Activated T-helper 9 cell treated with anti-CD3 and anti-CD28 coated beads, Interleukin-2, amount 50 U/mL, for 16 hours (primary cell): ENCODE data around the gene TAOK2.

Experiments used
- DNase-seq: peaks from one replicate; pipeline ENCODE4 v3.0.0-alpha.2; 2020; ENCODE audit warnings: low read depth

The TAOK2 gene

DNA sequence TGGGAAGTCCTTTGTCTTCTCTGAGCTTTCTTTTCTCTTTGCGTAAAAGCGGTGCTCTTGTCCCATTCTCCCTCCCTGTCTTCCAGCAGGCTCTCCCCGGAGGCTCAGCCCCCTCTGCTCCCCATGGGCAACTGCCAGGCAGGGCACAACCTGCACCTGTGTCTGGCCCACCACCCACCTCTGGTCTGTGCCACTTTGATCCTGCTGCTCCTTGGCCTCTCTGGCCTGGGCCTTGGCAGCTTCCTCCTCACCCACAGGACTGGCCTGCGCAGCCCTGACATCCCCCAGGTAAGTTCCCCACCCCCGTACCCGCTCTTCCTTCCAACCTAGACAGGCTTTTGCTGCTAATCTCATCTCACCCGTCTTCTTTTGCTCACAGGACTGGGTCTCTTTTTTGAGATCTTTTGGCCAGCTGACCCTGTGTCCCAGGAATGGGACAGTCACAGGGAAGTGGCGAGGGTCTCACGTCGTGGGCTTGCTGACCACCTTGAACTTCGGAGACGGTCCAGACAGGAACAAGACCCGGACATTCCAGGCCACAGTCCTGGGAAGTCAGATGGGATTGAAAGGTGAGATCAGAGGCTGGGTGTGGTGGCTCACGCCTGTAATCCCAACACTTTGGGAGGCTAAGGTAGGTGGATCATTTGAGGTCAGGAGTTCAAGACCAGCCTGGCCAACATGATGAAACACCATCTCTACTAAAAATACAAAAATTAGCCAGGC lies 10.5 kb upstream of the TAOK2 start:
- DNase-seq, result no peak

DNA sequence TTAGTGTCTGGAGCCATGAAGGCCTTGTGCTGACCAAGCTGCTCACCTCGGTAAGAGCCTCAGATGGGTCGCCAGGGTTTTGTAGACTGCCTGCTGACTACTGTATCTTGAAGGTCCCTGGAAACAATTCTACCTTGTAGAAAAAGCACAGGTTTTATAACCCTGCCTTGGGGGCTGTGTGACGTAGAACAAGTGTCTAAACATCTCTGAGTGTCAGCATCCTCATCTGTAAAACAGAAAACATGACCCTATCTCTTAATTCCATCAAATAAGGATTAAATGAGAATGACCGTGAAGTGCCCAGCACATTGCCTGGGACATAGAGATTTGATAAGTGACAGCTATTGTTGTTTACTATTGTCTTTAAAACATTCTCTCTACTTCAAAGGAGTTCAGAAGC lies 5.5 kb upstream of the TAOK2 start:
- no peak for DNase-seq

DNA sequence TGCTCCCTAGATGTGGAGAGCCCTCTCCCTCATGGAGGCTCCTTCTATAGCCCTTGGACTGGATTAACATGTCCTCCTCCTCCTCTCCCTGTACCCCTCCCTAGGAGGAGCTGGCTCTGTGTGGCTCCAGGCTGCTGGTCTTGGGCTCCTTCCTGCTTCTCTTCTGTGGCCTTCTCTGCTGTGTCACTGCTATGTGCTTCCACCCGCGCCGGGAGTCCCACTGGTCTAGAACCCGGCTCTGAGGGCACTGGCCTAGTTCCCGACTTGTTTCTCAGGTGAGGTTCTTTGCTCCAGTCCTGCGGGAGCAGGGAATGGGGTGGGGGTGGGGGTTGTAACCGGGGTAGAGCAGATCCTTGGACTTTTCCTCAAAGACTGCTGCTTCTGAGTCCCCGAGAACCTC lies 2.4 kb upstream of the TAOK2 start:
- no peak for DNase-seq

DNA sequence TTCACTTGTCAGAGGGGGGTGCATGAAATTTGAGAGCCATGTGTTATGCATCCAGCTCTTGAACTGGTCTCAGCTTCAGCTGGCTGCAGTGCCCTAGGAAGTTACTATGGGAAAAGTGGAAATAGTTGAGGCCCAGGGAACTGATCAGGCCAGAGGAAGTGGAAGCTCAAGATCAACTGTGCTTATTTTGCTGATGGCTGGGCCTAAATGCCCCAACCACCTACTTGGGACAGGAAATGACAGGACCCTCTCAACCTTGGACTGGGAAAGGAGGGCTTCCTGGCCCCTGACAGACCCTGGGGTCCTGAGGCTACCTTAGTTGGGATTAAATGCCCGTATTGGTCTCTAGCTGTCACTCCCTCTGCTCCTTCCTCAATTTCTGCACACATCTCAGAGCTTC lies 1.2 kb upstream of the TAOK2 start:
- DNase-seq, result no peak

DNA sequence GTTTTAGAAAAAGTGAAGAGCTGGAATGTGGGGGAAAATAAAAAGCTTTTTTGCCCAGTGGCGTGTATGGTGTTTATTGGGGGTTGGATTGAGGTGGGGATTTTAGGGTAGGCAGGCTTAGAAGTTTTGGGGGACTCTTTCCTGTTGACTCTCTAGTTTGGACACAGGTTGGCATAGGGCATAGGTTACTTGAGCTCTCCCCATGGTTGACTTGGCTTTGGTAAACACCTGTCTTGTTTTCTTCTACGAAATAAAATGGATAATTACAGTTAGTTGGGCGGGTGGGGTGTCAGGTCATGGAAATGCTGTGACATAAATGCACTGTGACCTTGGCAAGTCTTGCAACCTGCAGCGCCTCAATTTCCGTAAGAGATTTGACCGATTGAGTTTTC lies 680 bp upstream of the TAOK2 start:
- no peak for DNase-seq

DNA sequence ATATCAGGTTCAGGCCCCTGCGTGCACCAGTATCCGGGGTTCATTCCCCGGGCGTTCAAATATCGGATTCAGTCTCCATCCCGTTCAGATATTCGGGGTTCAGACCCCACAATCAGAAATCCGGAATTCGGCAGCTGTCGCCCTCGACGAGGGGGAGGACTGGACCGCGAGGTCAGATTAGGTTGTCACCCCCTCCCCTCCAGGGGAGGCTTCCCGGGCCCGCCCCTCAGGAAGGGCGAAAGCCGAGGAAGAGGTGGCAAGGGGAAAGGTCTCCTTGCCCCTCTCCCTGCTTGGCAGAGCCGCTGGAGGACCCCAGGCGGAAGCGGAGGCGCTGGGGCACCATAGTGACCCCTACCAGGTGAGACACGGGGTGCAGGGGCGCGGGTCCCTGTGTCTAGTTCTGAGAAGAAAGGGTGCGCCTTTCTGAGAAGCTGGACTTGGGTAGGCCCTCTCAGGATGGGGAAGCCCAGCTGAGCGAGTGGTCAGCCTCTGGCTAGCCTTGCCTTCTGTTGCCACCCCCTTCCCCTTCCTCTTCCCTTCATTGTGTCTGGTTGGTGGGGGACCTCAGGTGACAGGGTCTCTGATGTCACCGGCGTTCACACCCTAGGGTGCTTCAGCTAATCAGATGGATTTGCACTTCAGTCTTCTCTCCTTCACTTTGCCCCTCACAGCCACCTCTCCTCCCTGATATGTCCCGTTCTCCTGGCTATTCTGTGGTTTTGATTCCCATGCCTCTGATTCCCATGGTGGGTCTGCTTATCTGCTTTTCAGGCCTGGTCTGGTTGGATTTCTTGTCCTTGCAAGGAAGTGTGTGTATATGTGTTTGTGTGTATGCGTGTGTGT lies 844 bp downstream of the TAOK2 start:
- no peak for DNase-seq

DNA sequence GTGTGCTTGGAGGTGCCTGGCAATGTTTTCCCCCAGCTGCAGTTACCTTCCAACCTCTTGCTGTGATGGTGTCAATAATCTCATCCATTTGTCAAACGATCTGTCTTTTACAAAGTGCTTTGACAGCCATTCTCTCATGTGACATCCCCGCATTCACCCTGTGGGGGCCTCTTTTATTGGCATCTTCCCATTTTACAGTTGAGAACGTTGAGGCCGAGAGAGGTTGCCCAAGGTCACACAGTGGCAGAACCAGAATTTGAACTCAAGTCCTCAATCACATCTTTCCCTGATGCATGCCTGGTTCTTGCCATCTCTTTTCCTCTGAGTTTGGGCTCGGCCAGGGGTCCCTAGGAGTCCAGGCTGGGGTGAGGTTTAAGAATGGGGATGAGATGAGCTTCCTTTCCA lies 1.5 kb downstream of the TAOK2 start:
- DNase-seq, result no peak

DNA sequence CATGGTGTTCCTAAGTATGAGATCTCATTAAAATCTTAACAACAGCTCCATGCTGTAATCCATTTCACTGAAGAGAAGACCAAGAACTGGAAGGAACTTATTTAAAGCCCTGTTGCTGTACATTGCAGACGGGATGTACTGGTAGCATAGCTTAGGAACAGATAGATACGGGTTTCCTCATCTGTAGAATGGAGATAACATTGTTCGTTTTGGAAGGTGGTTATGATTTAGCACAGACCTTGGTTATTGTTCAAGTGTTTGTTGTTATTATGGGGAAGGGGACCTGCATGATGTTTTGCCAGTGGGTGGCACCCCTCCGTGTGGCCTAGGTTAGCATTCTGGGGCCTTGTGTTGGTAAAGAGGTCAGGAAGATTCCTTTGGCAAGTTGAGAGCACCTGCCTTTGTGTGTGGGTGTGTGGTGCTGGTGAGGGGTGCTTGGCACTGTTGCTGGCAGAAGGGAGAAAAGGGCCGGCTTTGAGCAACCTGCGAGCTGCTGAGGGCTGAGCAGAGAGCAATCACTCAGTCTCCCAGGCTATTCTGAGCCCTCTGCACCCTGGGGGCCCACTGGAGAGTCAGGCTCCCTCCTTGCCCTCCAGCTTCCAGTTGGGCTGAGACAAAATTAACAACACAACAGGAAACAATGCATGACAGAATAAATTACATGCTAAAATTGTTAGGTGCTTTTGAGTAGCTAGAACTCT lies 2.3 kb downstream of the TAOK2 start:
- no peak for DNase-seq

DNA sequence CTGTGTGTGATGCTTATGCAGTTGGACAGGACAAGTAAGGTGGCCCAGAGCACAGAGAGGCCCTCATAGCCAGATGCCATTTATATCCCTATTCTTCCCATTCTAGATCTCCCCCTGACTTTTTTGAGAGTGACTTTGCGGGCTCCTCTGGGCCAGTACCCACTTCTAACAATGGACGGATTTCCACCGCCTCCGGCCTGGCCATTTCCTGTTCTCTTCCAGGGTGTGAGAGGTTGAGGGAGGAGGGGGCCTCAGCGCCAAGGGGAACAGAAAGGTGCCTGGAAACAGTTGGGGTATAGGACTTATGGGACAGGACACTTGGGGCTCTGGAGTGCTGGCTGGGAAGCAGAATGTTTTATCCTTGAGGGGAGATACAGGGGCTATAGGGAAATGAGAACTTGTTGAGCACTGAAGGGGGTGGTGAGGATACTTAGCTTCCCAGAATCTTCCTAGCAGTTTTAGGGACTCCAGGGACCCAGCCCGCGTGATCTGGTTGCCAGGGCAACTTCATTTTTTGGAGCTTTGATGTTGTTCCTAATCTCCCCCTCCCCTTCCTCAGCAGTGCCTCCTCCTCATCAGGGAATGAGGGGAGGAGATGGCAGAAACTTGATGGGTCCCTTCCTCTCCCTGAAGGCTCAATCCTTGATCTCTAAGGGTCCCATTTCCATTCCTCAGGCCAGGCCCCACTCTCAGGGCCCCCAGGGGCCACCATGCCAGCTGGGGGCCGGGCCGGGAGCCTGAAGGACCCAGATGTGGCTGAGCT lies 3.6 kb downstream of the TAOK2 start:
- no peak for DNase-seq

DNA sequence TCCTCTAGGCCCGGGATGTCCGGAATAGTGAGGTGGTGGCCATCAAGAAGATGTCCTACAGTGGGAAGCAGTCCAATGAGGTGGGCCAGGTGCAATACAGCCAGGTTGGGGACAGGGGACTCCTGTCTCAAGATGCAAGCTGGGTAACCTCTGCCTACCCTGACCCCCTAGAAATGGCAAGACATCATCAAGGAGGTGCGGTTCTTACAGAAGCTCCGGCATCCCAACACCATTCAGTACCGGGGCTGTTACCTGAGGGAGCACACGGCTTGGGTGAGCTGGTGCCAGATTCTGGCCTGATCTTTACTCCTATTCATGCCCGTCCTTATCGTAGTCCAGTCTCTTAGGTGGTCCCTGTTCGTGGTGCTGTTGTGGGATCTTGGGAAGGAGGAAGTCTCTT lies 4.4 kb downstream of the TAOK2 start:
- no peak for DNase-seq

DNA sequence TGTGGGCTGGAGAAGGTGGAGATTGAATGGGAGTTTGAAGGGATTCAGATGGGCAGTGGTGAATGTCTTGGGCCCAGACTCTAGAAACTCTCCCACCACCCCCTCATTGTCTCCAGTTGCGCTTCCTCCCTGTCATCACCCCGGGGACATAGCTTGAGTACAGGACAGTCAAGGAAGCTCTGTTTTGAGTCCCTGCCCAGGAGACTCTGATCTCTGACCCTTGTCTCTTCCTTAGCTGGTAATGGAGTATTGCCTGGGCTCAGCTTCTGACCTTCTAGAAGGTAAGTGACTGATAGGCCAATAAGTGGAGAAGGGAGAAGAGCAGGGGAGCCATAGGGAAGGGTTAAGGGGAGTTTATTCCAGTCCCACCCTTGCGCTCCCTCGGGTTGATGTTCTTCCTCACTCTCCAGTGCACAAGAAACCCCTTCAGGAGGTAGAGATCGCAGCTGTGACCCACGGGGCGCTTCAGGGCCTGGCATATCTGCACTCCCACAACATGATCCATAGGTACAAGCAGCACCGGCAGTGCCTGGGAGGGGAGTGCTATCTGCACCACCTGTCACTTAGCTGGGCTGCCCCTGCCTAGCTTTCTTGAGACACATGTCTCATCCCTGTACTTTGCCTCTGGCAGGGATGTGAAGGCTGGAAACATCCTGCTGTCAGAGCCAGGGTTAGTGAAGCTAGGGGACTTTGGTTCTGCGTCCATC lies 5.0 kb downstream of the TAOK2 start:
- DNase-seq, result no peak

DNA sequence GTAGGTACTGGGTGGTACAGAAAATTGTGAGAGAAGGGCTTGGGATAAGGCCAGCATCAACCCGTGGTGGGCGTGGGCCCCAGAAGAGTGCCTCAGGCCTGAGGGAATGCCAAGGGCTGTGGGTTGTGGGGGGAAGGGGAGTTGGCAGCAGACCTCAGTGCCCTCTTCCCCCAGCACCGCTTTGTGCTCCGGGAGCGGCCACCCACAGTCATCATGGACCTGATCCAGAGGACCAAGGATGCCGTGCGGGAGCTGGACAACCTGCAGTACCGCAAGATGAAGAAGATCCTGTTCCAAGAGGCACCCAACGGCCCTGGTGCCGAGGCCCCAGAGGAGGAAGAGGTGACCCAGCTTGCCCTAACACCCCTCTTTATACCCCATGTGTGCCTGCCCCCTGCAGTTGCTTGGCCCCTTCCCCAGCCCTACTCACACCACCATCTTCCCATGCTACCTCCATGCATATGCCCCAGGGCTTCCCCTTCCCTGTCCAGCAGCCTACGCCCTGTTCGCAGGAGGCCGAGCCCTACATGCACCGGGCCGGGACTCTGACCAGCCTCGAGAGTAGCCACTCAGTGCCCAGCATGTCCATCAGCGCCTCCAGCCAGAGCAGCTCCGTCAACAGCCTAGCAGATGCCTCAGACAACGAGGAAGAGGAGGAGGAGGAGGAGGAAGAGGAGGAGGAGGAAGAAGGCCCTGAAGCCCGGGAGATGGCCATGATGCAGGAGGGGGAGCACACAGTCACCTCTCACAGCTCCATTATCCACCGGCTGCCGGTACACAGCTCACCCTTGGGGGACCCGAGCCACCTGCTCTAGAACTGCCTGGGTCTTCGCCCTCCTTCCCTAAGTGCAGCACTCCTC lies 9.1 kb downstream of the TAOK2 start:
- no peak for DNase-seq

DNA sequence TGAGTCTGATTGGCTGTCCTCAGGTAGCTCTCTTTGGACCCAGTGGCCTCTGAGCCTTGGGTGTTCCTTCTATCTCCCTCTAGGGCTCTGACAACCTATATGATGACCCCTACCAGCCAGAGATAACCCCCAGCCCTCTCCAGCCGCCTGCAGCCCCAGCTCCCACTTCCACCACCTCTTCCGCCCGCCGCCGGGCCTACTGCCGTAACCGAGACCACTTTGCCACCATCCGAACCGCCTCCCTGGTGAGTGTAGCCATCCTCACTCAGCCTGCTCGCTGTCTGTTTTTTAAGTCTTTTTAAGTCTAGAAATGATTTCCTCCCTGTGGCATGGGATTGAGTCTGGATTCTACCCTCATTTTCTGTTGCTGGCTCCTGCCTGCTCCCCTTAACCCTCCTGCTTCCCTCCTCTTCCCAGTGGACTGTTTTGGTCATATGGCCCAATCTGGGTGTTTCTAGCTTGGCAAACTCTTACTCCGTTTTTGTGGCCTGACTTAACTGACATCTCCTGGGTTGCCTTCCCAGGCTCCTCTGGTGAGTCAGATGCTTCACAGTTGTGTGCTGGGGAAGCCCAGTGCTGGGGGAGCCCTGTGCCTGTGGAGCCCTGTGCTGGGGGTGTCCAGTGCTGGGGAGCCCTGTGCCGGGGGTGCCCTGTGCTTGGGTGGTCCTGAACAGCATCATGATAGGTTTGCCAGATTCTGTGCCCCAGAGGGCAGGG lies 9.9 kb downstream of the TAOK2 start:
- no peak for DNase-seq

DNA sequence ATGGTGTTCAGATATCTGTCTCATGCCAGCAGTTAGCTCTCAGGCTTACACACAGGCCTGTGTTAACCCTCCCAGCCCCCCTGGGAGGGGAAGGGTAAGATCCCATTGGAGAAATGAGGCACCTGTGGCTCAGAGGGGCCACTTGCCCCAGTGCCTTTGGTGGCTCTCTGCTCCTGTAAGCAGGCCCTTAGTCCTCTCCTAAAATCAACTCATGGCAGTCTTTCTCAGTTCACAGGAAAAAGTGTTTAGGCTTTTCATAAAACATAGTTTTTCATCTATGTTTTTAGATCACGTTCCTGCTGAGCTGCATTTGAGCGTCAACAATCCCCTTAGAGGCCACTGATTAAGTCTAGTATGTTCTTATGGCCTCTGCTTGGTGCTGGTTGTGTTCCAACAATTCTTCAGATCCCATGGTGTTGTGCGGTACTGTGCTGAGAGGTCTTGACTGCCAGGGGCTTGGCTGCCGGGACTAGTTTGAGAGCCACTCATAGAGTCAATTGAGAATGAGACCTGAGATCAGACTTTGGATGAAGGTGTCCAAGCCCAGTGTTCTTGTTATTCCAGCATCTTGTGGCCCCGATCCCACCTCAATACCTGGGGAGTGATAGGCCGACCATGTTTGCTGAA lies 10.6 kb downstream of the TAOK2 start:
- DNase-seq, result no peak

DNA sequence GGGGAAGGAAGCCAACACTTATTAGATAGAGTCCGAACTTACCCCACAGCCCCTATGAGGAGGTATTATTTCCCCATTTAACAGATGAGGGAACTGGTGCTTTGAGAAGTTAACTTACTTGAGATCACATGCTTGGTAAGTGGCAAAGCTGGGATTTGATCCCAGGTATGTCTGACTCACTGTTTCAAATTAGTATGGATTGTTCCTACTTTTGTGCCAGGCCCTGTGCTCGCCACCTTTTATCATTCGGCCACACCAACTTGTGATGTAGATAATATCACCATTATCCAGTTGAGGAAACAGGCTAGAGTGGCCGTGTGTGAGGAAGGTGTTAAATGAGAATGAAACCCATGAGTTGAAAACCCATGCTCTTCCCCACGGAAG lies 11.1 kb downstream of the TAOK2 start:
- no peak for DNase-seq

DNA sequence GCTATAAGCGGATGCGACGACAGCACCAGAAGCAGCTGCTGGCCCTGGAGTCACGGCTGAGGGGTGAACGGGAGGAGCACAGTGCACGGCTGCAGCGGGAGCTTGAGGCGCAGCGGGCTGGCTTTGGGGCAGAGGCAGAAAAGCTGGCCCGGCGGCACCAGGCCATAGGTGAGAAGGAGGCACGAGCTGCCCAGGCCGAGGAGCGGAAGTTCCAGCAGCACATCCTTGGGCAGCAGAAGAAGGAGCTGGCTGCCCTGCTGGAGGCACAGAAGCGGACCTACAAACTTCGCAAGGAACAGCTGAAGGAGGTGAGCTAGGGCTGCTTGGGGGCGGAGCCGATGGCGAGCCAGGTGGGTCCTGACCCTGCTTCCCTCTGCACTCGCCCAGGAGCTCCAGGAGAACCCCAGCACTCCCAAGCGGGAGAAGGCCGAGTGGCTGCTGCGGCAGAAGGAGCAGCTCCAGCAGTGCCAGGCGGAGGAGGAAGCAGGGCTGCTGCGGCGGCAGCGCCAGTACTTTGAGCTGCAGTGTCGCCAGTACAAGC lies 11.7 kb downstream of the TAOK2 start:
- DNase-seq, result no peak

DNA sequence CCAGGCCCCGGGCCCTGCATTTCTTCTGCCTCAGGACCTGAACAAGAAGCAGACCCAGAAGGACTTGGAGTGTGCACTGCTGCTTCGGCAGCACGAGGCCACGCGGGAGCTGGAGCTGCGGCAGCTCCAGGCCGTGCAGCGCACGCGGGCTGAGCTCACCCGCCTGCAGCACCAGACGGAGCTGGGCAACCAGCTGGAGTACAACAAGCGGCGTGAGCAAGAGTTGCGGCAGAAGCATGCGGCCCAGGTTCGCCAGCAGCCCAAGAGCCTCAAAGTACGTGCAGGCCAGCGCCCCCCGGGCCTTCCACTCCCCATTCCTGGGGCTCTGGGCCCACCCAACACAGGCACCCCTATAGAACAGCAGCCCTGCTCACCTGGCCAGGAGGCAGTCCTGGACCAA lies 12.6 kb downstream of the TAOK2 start:
- no peak for DNase-seq

DNA sequence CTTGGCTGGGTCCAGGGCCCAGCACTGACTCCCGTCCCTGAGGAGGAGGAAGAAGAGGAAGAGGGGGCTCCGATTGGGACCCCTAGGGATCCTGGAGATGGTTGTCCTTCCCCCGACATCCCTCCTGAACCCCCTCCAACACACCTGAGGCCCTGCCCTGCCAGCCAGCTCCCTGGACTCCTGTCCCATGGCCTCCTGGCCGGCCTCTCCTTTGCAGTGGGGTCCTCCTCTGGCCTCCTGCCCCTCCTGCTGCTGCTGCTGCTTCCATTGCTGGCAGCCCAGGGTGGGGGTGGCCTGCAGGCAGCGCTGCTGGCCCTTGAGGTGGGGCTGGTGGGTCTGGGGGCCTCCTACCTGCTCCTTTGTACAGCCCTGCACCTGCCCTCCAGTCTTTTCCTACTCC lies 13.3 kb downstream of the TAOK2 start:
- DNase-seq, result no peak

DNA sequence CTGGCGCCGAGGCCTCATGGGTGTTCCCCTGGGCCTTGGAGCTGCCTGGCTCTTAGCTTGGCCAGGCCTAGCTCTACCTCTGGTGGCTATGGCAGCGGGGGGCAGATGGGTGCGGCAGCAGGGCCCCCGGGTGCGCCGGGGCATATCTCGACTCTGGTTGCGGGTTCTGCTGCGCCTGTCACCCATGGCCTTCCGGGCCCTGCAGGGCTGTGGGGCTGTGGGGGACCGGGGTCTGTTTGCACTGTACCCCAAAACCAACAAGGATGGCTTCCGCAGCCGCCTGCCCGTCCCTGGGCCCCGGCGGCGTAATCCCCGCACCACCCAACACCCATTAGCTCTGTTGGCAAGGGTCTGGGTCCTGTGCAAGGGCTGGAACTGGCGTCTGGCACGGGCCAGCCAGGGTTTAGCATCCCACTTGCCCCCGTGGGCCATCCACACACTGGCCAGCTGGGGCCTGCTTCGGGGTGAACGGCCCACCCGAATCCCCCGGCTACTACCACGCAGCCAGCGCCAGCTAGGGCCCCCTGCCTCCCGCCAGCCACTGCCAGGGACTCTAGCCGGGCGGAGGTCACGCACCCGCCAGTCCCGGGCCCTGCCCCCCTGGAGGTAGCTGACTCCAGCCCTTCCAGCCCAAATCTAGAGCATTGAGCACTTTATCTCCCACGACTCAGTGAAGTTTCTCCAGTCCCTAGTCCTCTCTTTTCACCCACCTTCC lies 13.9 kb downstream of the TAOK2 start:
- DNase-seq, result no peak
